GM10248 (cell line): Measurements from ENCODE around the gene AIF1L.

Experiments used
- CTCF ChIA-PET: fragments of 300-600 bp; sonication (Branson Sonifier 250); formaldehyde crosslinking; extraction: SDS; loops from one replicate; lab custom pipeline; 2021; ENCODE audit warnings: antibody characterized with exemption; lab: Yijun Ruan, JAX
- POLR2A ChIA-PET: fragments of 350-650 bp; sonication (Branson Sonifier 250); formaldehyde crosslinking; extraction: SDS; loops from one replicate; lab custom pipeline; 2020; ENCODE audit warnings: antibody characterized with exemption; lab: Yijun Ruan, JAX
- DNase-seq: peaks from one replicate; pipeline ENCODE4 v3.0.0; 2012; ENCODE audit errors: extremely low spot score
- CTCF ChIP-seq: IDR thresholded peaks from 2 replicates; pipeline ENCODE4 v1.5.1; 2012; ENCODE audit warnings: mild to moderate bottlenecking, low read depth; ENCODE audit errors: extremely low read depth, missing control alignments, control extremely low read depth

AIF1L gene

GRCh38 chr9:131065599-131065998 is 30.7 kb upstream of the AIF1L start:
- ChIA-PET POLR2A (no interaction called here), CTCF (no interaction called here)
- no peak for TF ChIP-seq CTCF
- no peak for DNase-seq

GRCh38 chr9:131067625-131068024 is 28.7 kb upstream of the AIF1L start:
- ChIA-PET CTCF (interaction anchor here (1.7 kb wide), 2 partner anchors 21 to 269 kb away, joined by 4 read pairs; no protein-coding TSS in a partner anchor), POLR2A (no interaction called here)
- DNase-seq = no peak
- TF ChIP-seq CTCF = no peak

DNA sequence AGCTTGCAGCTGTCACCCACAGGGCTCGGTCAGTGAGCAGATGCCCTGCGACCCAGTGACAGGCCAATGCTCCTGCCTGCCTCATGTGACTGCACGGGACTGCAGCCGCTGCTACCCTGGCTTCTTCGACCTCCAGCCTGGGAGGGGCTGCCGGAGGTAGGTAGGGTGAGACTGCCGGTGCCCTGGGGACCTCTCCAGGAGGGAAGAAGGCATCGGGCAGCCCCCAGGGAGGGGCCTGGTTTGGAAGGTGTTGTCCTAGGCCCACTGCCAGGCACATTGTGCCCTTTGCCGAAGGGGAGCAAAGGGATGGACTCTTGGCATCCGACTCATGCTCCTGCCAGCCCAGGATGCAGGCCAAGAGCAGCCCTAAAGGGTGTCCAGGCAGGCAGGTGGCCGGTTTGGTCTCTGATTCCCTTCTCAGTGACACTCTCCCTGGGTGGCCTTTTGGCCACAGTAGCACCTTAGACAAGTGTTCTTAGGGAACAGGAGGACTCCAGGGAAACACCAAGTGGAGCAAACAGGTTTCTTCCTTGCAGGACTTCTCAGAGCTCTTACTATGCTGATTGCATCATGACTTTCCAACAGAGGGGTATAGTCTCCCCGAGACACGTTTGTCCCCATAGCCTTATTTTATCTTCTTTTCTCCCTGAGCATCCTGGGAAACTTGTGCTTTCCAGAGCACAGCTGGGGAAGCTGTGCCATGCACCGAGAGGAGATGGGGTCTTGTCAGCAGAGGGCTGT is 28.1 kb upstream of the AIF1L start:
- DNase-seq = no peak
- CTCF ChIA-PET = interaction anchor here (1.7 kb wide), 1 partner anchor 268 kb away, joined by 4 read pairs; no protein-coding TSS in a partner anchor
- POLR2A ChIA-PET = no interaction called here
- TF ChIP-seq CTCF = no peak

DNA sequence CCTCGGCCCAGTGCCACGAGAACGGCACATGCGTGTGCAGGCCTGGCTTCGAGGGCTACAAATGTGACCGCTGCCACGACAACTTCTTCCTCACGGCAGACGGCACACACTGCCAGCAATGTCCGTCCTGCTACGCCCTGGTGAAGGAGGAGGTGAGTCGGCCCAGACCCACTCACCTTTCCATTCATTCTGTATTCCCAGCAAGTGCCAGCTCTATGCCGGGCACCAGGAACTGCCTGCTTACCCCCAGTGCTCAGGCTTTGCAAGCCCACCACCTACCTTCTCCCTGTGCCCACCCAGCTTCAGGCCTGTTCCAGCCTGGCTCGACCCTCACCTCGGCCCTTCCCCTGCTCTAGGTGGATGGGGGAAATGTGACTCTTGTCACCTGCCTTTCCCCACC is 26.6 kb upstream of the AIF1L start:
- ChIA-PET POLR2A (no interaction called here), CTCF (interaction anchor here (1.7 kb wide), 1 partner anchor 12 kb away, joined by 4 read pairs; no protein-coding TSS in a partner anchor)
- no peak for DNase-seq
- no peak for TF ChIP-seq CTCF

DNA sequence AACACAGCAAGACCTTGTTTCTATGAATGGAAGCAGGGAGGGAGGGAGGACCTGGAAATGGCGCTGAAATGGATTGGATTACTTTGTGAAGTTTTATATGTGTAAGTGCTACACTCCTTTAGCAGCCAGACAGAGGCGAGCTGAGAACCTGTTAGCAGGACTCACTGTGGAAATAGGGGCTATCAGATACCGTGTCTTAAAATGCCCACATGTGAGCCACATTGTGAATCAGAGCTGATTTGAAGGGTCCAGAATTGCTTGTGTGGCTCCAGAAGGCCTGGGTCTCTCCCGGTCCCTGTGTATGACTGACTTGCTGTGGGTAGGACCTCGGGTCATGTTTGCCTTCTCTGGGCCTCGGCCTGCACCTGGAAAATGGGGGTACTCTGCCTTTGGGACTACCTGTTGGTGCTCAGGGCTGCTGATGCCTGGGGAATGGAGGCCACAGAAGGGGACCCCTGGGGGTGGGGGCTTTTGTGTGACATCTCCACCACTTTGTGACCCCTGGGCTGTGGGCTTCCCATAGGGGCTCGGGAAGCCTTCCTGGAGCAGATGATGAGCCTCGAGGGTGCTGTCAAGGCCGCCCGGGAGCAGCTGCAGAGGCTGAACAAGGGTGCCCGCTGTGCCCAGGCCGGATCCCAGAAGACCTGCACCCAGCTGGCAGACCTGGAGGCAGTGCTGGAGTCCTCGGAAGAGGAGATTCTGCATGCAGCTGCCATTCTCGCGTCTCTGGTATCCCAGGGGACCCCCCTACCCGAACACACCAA is 24.0 kb upstream of the AIF1L start:
- CTCF ChIA-PET = no interaction called here
- no peak for TF ChIP-seq CTCF
- no peak for DNase-seq
- POLR2A ChIA-PET = no interaction called here

- no peak for DNase-seq
- ChIA-PET POLR2A (no interaction called here), CTCF (no interaction called here)
- TF ChIP-seq CTCF = no peak
These were observed 23.5 kb upstream of the AIF1L start for GRCh38 chr9:131072871-131073237.
